ENCODE data around the gene SPCS2. TPM values are rescaled to one million over a fixed set of nuclear protein-coding genes. Genes with fewer than 3 reads are reported as not detected.

Gene SPCS2
- total and polyA plus RNA-seq, 4 donors: 32.4 to 186 (median 59.6) TPM

- Histone ChIP-seq H3K36me3 (ENCODE audit: control insufficient read depth in 4 of 4, insufficient read depth in 3 of 4, low read depth in 1 of 4, low read length in 3 of 4) (peaks cover 2 to 39% (median 28%) of the 10 kb centered on the region in 4 donors), H3K9me3 (ENCODE audit: control insufficient read depth in 4 of 4, low read length in 3 of 4) (no peaks in the 10 kb centered on the region), H3K9ac (ENCODE audit: low read depth in 1 of 2, low read length in 2 of 2) (no peak overlapping the region), H3K4me1 (ENCODE audit: control insufficient read depth in 4 of 4, insufficient read depth in 4 of 4, low read length in 3 of 4) (no peaks in the 10 kb centered on the region), H3K4me3 (ENCODE audit: low read depth in 1 of 3, low read length in 3 of 3) (no peak overlapping the region), H3K27me3 (ENCODE audit: control insufficient read depth in 4 of 4, insufficient read depth in 4 of 4, low read length in 3 of 4) (no peaks in the 10 kb centered on the region), H3K27ac (ENCODE audit: low read depth in 1 of 2, low read length in 2 of 2) (no peak overlapping the region)
- DNase-seq (ENCODE audit: low spot score): no peak
- 88% methylated on average over 2 of the region's 2 CpGs for WGBS
- TF ChIP-seq, protein P1, sequence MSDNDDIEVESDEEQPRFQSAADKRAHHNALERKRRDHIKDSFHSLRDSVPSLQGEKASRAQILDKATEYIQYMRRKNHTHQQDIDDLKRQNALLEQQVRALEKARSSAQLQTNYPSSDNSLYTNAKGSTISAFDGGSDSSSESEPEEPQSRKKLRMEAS (IDR thresholded peaks at IDR 0.05): no peak
- TF ChIP-seq SP1 (IDR thresholded peaks at IDR 0.05): no peak
- no peak for TF ChIP-seq HNF4G (IDR thresholded peaks at IDR 0.05)
- TF ChIP-seq RAD21 (IDR thresholded peaks at IDR 0.05): no peak
- no peak for TF ChIP-seq HNF4A (conservative IDR thresholded peaks at IDR 0.05)
- no peak for TF ChIP-seq GABPA (IDR thresholded peaks at IDR 0.05 in 1 of 2, conservative IDR thresholded peaks at IDR 0.05 in 1 of 2)
- TF ChIP-seq TAF1 (conservative IDR thresholded peaks at IDR 0.05): no peak
- no peak for TF ChIP-seq ATF3 (IDR thresholded peaks at IDR 0.05)
- TF ChIP-seq NR2F2 (IDR thresholded peaks at IDR 0.05): no peak
- TF ChIP-seq YY1 (IDR thresholded peaks at IDR 0.05): no peak
Measured at GRCh38 chr11:75011357-75011756, 62.3 kb downstream of the SPCS2 start.

DNA sequence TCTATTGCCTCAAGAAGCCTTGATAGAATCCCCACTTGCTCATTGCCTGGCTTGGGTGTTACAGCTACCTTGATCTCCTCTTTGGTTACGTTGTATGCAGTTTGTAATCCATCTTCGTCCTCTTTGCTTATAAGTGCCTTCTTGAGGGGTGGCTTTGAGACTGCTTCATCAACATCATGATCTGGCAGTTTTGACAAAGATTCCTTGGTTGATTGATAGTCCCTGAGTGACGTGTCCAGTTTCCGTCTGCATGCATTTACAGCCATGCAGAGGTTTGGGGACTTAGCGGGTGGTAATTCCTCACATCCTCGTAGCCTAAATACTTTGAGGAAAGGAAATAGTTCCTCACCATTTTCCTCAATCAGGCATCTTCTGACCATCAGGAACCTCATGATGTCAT lies 62.8 kb downstream of the SPCS2 start:
- H3K4me1 ChIP-seq (ENCODE audit: control insufficient read depth in 4 of 4, insufficient read depth in 4 of 4, low read length in 3 of 4): no peaks in the 10 kb centered on the region
- no peak overlapping the region for H3K27ac ChIP-seq (ENCODE audit: low read depth in 1 of 2, low read length in 2 of 2)
- H3K36me3 ChIP-seq (ENCODE audit: control insufficient read depth in 4 of 4, insufficient read depth in 3 of 4, low read depth in 1 of 4, low read length in 3 of 4): peaks cover 0 to 35% (median 25%) of the 10 kb centered on the region in 4 donors
- H3K9ac ChIP-seq (ENCODE audit: low read depth in 1 of 2, low read length in 2 of 2): no peak overlapping the region
- H3K4me3 ChIP-seq (ENCODE audit: low read depth in 1 of 3, low read length in 3 of 3): no peak overlapping the region
- H3K27me3 ChIP-seq (ENCODE audit: control insufficient read depth in 4 of 4, insufficient read depth in 4 of 4, low read length in 3 of 4): no peaks in the 10 kb centered on the region
- TF ChIP-seq YY1 (IDR thresholded peaks at IDR 0.05) (no peak), EGR1 (IDR thresholded peaks at IDR 0.05; ENCODE audit: low read depth in 2 of 2) (no peak), RXRA (IDR thresholded peaks at IDR 0.05) (no peak), FOXA1 (IDR thresholded peaks at IDR 0.05) (no peak), FOXA2 (IDR thresholded peaks at IDR 0.05) (no peak), NR2F2 (IDR thresholded peaks at IDR 0.05) (no peak), RAD21 (IDR thresholded peaks at IDR 0.05) (no peak)
- TF ChIP-seq, protein P2, sequence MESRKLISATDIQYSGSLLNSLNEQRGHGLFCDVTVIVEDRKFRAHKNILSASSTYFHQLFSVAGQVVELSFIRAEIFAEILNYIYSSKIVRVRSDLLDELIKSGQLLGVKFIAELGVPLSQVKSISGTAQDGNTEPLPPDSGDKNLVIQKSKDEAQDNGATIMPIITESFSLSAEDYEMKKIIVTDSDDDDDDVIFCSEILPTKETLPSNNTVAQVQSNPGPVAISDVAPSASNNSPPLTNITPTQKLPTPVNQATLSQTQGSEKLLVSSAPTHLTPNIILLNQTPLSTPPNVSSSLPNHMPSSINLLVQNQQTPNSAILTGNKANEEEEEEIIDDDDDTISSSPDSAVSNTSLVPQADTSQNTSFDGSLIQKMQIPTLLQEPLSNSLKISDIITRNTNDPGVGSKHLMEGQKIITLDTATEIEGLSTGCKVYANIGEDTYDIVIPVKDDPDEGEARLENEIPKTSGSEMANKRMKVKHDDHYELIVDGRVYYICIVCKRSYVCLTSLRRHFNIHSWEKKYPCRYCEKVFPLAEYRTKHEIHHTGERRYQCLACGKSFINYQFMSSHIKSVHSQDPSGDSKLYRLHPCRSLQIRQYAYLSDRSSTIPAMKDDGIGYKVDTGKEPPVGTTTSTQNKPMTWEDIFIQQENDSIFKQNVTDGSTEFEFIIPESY (IDR thresholded peaks at IDR 0.05): no peak
- DNase-seq (ENCODE audit: low spot score): no peak
- WGBS: 97% methylated on average over 6 of the region's 6 CpGs
- H3K9me3 ChIP-seq (ENCODE audit: control insufficient read depth in 4 of 4, low read length in 3 of 4): no peaks in the 10 kb centered on the region

GRCh38 chr11:75013051-75013450 lies 64.0 kb downstream of the SPCS2 start:
- no peak for DNase-seq (ENCODE audit: low spot score)
- Histone ChIP-seq H3K4me1 (ENCODE audit: control insufficient read depth in 4 of 4, insufficient read depth in 4 of 4, low read length in 3 of 4) (no peaks in the 10 kb centered on the region), H3K27ac (ENCODE audit: low read depth in 1 of 2, low read length in 2 of 2) (no peak overlapping the region), H3K9me3 (ENCODE audit: control insufficient read depth in 4 of 4, low read length in 3 of 4) (no peaks in the 10 kb centered on the region), H3K4me3 (ENCODE audit: low read depth in 1 of 3, low read length in 3 of 3) (no peak overlapping the region), H3K36me3 (ENCODE audit: control insufficient read depth in 4 of 4, insufficient read depth in 3 of 4, low read depth in 1 of 4, low read length in 3 of 4) (peaks cover 0 to 27% (median 17%) of the 10 kb centered on the region in 4 donors), H3K9ac (ENCODE audit: low read depth in 1 of 2, low read length in 2 of 2) (no peak overlapping the region), H3K27me3 (ENCODE audit: control insufficient read depth in 4 of 4, insufficient read depth in 4 of 4, low read length in 3 of 4) (no peaks in the 10 kb centered on the region)
- no peak for TF ChIP-seq RXRA (IDR thresholded peaks at IDR 0.05)
- TF ChIP-seq, protein P1 (IDR thresholded peaks at IDR 0.05): no peak
- TF ChIP-seq, protein P3, sequence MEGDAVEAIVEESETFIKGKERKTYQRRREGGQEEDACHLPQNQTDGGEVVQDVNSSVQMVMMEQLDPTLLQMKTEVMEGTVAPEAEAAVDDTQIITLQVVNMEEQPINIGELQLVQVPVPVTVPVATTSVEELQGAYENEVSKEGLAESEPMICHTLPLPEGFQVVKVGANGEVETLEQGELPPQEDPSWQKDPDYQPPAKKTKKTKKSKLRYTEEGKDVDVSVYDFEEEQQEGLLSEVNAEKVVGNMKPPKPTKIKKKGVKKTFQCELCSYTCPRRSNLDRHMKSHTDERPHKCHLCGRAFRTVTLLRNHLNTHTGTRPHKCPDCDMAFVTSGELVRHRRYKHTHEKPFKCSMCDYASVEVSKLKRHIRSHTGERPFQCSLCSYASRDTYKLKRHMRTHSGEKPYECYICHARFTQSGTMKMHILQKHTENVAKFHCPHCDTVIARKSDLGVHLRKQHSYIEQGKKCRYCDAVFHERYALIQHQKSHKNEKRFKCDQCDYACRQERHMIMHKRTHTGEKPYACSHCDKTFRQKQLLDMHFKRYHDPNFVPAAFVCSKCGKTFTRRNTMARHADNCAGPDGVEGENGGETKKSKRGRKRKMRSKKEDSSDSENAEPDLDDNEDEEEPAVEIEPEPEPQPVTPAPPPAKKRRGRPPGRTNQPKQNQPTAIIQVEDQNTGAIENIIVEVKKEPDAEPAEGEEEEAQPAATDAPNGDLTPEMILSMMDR (IDR thresholded peaks at IDR 0.05; ENCODE audit: low read depth, low read length, missing input control): no peak
- TF ChIP-seq RAD21 (IDR thresholded peaks at IDR 0.05): no peak
- no peak for TF ChIP-seq JUND (IDR thresholded peaks at IDR 0.05)
- TF ChIP-seq TAF1 (conservative IDR thresholded peaks at IDR 0.05): no peak
- no peak for TF ChIP-seq FOXA1 (IDR thresholded peaks at IDR 0.05)
- no peak for TF ChIP-seq FOXA2 (IDR thresholded peaks at IDR 0.05)
- no peak for TF ChIP-seq YY1 (IDR thresholded peaks at IDR 0.05)
- no peak for TF ChIP-seq SP1 (IDR thresholded peaks at IDR 0.05)
- no peak for TF ChIP-seq HNF4A (conservative IDR thresholded peaks at IDR 0.05)
- no peak for TF ChIP-seq GABPA (IDR thresholded peaks at IDR 0.05 in 1 of 2, conservative IDR thresholded peaks at IDR 0.05 in 1 of 2)
- TF ChIP-seq, protein P4, sequence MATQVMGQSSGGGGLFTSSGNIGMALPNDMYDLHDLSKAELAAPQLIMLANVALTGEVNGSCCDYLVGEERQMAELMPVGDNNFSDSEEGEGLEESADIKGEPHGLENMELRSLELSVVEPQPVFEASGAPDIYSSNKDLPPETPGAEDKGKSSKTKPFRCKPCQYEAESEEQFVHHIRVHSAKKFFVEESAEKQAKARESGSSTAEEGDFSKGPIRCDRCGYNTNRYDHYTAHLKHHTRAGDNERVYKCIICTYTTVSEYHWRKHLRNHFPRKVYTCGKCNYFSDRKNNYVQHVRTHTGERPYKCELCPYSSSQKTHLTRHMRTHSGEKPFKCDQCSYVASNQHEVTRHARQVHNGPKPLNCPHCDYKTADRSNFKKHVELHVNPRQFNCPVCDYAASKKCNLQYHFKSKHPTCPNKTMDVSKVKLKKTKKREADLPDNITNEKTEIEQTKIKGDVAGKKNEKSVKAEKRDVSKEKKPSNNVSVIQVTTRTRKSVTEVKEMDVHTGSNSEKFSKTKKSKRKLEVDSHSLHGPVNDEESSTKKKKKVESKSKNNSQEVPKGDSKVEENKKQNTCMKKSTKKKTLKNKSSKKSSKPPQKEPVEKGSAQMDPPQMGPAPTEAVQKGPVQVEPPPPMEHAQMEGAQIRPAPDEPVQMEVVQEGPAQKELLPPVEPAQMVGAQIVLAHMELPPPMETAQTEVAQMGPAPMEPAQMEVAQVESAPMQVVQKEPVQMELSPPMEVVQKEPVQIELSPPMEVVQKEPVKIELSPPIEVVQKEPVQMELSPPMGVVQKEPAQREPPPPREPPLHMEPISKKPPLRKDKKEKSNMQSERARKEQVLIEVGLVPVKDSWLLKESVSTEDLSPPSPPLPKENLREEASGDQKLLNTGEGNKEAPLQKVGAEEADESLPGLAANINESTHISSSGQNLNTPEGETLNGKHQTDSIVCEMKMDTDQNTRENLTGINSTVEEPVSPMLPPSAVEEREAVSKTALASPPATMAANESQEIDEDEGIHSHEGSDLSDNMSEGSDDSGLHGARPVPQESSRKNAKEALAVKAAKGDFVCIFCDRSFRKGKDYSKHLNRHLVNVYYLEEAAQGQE (IDR thresholded peaks at IDR 0.05): no peak
- TF ChIP-seq ATF3 (IDR thresholded peaks at IDR 0.05): no peak
- TF ChIP-seq HNF4G (IDR thresholded peaks at IDR 0.05): no peak
